ENCODE data around the gene CEP104. TPM values are rescaled to one million over a fixed set of nuclear protein-coding genes. Genes with fewer than 3 reads are reported as not detected.

CEP104 gene
- total RNA-seq, 1 donor from 2014 or later, result 27.8 TPM

DNA sequence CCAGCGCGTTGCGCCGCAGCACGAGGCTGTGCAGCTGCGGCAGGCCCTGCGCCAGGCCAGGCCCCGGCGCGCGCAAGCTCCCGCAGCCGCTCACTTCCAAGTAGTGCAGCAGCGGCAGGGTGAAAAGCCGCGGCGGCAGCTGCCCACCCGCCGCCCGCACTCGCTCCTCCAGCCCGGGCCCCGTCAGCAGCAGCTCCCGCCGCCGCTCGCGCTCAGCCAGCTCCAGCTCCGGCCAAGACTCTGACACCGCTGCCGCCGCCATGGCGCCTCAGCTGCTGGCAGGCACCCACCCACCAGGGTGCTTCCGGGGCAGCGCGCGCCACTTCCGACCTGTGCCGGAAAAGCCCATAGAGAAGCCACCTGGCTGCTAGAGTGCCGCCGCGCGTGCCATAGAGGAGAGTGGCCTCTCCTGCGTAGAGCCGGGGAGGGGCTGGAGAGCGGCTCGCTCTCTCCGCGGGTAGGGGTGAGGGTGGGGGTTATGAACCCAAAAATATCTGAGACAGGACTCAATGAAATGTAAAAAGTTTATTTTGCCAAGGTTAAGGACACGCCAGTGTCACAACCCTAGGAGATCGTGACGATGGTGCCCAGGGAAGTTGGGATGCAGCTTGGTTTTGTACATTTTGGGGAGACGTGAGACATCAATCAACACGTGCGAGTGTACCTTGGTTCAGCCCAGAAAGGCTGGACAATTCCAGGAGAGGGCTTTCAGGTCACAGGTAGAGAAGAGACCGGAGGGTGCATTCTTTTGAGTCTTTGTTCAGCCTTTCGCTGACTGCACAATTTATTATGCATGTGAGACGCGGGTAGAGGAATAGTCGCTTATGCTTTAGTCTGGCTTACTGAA, 60.6 kb downstream of the CEP104 start, which contains the start of gene LRRC47:
TSS of gene LRRC47 (minus strand) at position 284 of the 847 bp plus-strand sequence. CDS start at position 262, 22 bp downstream.
- ATAC-seq, result peak; percentile 98

DNA sequence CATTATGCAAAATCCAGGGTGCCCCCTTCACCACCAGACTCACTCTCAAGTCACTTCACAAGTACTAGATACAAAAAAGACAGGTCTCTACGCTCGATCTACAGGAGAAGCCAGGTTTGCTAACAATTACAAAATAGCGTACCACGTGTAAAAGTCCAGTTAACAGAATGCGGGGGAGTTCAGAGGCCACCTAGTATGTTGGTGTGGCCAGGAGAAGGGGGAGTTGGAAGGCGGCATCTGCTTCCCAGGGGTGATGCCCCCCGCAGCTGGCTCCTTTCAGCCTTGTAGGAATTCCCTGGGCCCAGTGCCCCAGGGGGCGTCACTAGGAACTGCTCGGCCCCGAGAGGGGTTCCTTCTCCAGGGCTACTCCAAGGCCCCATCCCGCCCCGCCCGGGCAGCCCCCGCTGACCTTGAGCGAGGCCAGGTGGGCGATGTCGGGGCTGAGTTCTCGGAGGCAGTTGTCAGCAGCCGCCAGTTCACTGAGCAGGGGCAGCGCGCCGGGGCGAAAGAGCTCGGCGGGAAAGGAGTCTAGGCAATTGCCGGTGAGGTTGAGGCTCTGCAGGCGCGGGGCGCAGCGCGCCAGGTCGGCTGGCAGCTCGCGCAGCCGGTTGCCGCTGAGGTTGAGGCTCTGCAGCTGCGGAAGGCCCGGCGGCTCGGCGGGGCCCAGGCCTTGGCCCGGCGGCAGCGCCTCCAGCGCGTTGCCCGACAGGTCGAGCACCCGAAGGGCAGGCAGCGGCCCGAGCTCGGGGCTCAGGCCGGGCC, 61.4 kb downstream of the CEP104 start:
- ATAC-seq, result peak; percentile 1

DNA sequence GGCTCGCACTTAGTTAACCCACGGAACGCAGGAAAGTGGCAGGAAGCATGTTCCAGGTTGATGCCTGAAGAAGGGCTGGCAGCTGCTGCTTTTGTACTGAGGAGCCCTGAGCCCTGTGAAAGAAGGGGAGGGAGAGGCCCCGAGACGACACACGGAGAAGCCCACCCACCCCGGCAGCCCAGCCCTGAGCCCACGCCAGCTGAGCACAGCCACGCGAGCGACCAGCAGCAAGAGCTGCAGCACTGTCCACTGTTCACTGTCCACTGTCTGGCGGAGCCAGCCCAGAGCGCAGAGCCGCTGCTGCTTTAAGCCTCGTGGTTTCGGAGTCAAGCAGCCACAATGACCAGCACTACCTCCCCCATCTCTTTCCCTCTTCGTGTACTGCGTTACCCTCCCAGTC, 66.1 kb downstream of the CEP104 start:
- ATAC-seq, result no peak

DNA sequence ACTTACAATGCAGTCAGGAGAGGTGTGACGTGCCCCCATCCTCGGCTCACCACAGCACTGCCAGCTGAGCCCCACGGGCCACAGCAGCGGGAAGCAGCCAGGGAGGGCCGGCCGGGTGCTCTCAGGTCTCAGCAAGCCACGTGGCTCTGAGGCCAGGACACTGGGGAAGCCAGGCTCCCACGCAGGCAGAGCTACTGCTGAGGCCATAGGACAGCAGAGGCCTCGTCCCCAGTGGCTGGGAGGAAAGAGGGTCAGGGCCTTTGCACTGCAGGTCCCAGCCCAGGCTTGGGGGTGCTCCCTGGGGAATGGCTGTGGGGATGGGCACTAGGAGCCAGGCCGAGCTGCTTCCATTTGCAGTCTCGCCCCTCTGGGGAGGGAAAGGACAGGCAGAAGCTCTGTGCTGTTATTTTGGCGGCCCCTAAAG, 66.5 kb downstream of the CEP104 start:
- ATAC-seq, result no peak

DNA sequence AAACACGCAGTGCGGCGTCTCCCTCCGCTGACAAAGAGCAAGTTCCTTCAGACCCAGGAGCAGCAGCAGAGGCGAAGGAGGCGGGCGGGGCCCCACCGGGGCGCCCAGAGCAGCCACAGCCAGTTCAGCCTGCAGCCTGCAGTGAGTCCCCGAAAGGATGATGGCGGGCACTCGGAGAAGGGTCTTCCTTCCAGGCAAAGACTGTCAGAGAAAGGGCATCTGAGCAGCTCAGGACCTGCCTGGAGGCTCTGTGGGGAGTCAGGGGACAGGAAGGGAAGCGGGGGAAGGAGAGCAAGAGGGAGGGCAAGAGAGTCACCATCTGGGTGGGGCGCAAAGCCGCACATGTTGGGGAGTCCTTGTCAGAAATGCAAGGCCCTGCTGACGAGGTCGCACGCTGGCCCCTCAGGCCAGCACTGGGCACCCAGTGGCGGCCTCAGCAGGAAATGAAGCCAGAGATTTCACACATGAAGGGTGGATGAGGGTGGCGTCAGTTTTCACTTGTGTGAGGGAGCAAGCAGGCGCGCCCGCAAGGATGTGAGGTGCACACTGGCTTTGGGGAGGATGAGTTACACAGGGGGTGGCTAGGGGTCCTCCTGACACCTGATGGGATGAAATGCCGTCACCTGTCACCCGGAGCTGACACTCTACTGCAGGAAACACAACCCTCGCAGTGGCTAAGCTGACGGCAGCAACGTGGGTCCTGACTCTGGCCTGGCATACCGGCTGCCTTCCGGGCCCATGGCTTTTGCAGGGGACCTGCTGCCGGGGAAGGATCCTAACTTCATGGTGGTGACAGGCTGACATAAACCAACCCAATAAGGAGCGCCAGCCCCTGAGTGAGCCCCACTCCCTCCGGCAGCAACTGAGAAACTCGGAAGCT, 67.3 kb downstream of the CEP104 start:
- ATAC-seq, result no peak

DNA sequence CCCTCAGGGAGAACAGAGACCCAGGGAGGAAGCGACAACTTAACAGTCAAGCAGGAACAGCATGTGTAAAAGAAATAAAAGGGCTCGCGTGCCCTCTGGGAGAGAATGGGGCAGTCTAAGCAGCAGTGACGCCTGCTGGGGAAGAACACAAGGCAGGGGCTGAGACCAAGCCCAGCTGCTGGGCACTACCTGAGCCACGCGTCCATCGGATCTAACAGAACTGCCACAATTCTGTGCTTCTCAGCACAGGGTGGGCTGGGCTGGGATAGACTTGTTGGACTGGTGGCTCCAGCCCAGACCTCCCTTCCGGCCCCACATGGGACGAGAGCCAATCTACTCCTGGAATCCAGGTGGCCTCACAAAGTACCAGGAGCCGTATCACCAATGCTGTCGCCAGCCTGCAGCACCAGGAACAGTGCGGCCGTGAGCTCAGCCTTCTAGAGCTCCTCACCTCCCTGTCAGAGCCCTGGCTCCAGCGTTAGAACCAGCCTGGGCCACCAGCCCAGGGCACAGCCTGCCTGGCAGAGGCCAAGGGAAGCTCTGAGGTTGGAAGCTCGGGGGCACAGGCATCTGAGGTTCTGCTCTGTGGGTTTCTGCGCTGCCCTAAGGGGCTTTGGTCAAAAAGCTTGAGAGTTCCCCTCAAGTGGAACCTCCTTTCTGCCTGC, 68.1 kb downstream of the CEP104 start:
- ATAC-seq, result no peak

DNA sequence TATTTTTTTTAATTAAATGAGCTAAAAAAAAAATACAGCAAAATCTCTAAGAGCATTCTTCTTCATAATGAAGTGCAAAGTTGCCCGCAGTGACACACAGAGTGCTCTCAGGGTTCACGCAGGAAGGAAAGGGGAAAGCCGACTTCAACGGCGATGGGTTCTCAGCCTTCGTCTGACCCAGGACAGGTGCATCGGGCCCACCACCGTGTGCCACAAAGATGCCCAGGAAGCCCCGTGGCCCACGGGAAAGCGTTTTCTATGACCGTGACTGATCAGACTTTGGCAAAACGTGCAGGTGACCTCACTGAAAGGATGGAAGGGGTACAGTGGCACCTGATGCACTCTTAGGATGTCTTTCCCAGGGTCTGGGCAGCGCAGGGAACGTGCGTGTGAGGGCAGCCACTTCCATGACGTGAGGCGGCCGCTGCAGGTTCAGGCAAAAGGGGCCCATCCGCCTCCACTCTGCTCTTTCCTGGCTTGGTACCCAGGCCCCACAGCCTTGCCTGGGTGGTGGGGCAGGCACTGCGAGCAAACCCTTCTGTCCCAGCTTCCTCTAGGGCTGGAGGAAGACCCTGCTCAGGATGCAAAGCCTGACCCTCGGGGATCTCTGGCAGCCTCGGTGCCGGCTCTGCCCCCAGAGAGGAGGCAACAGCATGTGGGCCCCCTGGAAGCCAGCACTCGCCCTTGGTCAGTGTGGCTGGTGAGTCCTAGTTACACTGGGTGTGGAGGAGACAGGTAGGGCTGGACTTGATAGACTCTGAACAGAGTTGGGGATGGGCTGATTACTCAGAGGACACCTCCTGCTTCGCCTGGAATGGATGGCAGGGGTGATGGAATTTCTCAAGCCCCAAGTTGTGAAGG, 69.0 kb downstream of the CEP104 start:
- no peak for ATAC-seq

DNA sequence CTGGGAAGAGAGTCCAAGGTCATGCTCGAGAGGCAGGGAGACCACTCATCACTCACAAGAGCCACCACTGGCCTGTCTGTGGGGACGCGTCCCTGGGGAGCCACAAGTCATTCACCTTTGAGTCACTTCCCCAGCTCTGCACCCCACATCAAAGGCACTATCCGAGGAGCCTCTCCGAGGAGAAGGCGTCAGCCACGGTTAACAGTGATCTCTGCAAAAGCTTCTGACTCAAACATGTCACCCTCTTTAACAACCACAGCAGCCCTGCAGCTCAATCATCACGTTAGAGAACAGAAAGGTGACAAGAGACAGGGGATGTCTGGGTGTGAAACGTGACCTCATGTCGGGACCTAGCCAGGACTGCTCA, 69.7 kb downstream of the CEP104 start:
- no peak for ATAC-seq

DNA sequence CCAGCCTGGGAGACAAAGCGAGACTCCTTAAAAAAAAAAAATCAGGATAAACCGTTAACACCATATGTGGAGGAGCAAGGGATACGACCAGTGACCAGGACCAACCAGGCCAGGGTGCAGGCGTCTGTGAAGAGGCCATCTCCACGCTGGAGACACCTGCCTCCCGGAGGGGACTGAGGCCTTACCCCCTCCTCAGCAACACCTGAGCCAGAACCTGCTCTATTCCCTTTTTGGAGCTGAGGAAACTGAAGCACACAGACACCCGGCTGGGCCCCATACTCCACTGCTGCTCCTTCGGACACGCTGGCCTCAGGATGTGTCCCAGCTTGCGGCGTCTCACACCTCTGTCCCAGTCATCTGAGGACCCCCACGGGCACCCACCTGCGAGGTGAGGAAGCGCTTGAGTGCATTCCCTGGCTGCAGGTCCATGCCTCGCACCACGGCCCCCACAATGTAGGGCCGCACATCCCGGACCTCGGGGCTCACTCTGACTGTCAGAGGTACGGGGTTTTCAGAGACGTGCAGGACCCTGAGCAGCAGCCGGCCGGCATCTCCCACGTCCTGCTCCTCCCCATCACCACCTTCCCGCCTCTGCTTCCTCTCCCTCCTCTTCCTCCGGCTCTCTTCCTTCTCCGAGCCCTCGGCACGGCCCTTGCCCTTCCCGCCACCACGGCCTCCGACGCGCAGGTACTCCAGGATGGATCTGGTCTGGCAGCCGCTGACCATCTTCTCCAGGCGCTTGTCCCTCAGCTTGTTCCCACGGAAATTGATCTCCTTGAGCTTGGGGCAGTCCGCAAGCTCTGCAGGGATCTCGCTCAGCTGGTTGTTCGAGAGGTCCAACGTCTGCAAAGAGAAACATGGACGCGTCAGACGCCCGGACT, 70.3 kb downstream of the CEP104 start:
- no peak for ATAC-seq

DNA sequence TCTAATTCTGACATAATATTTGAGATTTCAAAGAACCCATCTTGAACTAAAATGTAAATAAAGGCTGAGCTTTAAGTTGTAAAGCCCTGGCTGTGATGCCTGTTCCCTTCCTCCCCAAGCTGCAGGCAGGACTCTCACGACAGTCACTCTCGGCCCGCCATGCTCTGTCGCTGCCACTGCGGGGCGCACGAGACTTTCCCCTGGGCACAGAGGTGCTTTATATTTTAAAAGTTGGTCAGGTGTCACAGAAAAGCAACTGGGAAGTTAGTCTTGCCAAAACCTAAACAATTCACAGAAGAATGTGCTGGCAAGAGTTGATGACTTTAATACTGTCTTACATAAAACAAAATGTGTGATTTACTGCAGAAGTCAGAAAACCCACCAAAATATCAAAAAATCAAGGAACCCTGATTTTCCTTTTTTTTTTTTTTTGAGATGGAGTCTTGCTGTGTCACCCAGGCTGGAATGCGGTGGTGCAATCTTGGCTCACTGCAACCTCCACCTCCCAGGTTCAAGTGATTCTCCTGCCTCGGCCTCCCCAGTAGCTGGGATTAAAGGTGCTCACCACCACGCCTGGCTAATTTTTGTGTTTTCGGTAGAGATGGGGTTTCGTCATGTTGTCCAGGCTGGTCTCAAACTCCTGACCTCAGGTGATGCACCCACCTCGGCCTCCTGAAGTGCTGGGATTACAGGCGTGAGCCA, 71.4 kb downstream of the CEP104 start:
- ATAC-seq, result no peak

DNA sequence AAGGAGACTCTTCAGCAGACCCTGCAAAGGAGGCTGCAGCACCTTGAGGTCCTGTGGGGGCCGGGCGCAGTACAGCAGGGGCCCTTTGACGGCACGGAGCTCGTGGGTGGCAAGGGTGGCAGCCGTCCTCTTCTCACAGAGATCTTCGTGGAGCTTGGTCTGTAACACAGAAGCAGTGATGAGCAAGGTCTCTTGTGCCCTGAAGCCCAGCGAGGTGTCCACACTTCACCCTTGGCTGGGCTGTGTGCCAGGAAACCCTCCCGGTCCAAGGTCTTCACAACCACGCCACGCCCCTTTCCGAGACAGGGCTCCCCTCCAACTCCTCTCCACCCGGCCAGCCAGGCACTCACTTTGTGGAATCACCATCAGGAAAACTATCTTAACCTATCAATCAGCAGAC, 72.0 kb downstream of the CEP104 start:
- no peak for ATAC-seq

DNA sequence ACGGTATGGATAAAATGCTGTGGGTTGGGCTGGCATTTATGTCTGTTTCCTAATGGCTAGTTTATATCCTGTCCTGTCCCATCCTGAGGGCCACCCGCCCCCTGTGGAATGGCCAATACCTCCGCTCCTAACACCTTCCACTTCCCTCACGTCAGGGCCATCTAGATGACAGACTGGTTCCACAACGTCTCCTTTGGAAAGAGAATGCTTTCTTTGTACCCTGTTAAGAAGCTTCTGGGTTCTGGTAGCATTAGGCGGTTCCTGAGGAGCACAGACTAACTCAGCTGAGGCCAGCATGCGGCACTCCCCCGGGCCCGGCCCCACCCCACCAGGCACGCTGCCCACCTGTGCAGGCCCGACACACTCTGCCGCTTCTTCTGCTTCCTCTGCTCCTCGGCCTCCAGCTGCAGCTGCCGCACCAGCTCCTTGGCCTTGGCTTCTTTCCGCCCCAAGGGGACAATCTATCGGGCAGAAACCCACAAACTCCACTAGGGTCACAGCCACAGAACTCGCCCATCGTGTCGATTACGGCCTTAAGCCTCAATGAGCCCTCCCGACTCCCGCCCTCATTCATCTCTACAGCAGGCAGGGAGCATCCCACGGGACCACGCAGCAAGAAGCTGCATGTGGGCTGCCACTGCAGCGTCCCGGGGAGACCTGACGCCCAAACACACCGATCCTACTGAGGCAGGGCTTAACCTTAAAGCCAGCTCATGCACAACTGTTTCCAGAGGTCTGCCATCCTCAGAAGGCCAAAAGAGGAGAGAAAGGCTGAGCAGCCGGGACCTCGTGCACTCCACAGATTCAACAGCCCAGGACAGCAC, 73.1 kb downstream of the CEP104 start:
- ATAC-seq, result no peak

DNA sequence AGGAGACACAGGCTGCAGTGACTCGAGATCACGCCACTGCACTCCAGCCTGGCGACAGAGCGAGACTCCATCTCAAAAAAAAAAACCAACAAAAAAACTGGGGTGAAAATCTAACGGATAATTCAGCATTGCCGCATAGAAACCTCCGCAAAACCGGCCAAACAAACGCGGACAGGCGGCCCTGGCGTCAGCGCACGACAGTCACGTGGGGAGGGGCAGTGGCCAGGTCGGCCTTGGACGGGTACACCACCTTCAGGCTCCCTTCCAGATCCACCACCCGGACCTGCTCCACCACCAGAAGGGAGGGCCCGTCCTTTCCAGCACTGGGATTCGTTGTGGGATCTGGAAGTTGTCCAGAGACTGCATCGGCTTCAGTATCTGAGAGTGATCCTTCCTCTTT, 76.1 kb downstream of the CEP104 start:
- ATAC-seq, result no peak

DNA sequence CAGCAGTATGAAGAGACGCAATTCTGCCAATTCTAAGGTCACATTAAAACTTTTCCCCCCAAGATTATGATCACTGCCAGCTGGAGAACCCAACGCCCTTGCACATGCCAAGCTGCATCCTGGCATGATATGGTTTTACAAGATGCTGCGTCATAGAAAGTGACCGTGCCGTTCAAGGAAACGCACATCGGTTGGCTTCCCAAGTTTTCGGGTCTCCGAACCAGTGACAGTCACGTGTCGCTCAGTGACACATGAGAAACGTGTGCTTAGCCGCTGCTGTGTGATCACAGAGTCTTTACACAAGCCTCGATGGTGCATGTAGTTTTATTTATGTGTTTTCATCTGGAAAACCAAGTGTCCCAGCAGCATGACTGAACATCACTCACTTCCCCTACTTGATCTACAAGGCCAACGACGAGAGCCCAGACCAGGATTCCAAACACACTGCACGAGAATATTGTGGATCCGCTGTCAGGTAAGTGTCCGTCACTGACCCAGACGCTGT, 77.0 kb downstream of the CEP104 start:
- no peak for ATAC-seq

DNA sequence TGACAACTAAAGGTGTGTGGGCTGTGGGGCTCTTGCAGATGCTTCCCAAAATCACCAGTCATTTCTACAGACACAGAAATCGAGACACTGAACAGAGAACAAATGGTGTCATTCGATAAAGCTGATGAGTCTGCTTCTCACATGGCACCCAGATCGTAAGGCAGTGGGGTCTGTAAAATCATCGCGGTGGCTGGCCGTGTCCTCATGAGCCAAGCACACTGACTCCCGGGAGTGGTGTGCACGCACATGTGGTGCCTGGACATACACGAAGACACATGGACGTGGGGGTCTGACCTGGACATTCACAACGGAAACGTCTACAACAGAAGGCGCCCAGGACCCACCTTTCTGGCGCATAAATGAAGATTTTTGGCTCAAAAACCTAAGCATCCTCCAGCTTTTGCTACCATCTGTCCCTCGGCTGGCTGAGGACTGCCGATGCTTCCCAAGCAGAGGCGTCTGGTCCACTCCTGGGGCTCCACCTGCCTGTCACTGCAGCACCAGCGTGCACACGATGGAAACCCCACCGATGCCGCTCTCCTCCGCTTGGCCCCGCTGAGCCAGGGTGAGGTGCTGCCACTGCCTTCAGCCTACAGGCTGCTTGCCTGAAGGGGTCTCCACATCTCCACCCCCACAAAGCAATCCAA, 77.6 kb downstream of the CEP104 start:
- ATAC-seq, result no peak

DNA sequence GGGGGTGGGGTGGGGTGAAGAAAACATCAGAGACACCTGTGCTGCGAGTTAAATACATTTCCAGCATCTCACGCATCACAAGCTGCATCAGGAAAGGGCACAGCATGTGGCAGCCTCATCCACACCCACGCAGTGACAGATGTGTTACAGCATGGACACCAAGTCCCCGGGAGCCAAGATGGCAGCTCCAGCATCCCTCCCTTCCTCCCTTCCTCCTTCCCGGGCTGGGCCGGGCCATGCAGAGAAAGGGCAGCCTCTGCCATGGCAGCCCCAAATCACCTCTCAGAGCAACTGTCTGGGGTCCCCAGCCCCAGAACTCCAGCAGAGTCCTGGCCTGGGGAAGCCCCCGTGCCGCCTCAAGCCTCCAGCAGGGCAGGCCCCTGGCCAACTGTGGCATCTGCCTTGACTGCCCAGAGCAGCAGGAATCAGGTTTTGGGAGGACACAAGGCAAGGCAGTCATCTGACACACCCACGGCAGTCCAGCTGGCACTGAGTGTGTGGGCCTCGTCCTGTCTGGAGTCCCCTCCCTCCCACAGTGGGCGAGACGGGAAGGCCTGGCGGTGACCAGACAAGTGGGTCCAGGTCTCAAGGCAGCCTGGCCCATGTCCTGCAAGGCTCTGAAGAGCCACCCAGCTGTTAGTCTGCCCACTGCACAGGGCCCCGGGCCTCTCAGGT, 78.3 kb downstream of the CEP104 start:
- ATAC-seq, result no peak
